H1 (cell line): ENCODE measurements around the gene ADGRV1. TPM values are rescaled to one million over a fixed set of nuclear protein-coding genes. Genes with fewer than 3 reads are reported as not detected.
"Not testable (repeated sequence)": the region's sequence is repeated elsewhere in the genome, so short reads cannot be mapped to it uniquely, and the experiment has no call there.

Experiments used
- CTCF ChIA-PET: fragments of 300-600 bp; sonication (Branson Sonifier 250); formaldehyde crosslinking; loops from one replicate; lab custom pipeline; 2021; ENCODE audit not compliant: partially characterized antibody; lab: Charles Lee
- POLR2A ChIA-PET: fragments of 300-600 bp; sonication (Branson Sonifier 250); formaldehyde crosslinking; loops from one replicate; lab custom pipeline; 2021; ENCODE audit warnings: inconsistent platforms; ENCODE audit not compliant: partially characterized antibody; lab: Charles Lee
- DNase-seq, 2 experiments: peaks; one replicate each; pipeline versions ENCODE4 v3.0.0 to v3.0.0-alpha.2; 2010 to 2022; ENCODE audit warnings: low spot score in 2 of 2, low read depth in 1 of 2, mixed read lengths in 1 of 2
- FAIRE-seq: peaks from 2 replicates; lab custom pipeline; 2011; peaks lifted over from hg19 to GRCh38; lab: Jason Lieb, UNC
- H2AFZ ChIP-seq: 2 replicates; pipeline ENCODE4 v1.8.1; 2012; ENCODE audit warnings: low read length, inconsistent platforms
- H2AK5ac ChIP-seq: 2 replicates; pipeline ENCODE4 v1.6.1; 2013; ENCODE audit warnings: low read depth, low read length
- H2BK120ac ChIP-seq: replicated peaks from 2 replicates; pipeline ENCODE3; 2013; ENCODE audit warnings: low read depth, low read length, inconsistent platforms
- H2BK12ac ChIP-seq: 2 replicates; pipeline ENCODE4 v1.6.1; 2013; ENCODE audit warnings: low read depth, low read length
- H2BK15ac ChIP-seq: 2 replicates; pipeline ENCODE4 v1.6.1; 2013; ENCODE audit warnings: low read length
- H2BK20ac ChIP-seq: 2 replicates; pipeline ENCODE4 v1.6.1; 2013; ENCODE audit warnings: low read length
- H2BK5ac ChIP-seq: 2 replicates; pipeline ENCODE4 v1.6.1; 2013; ENCODE audit warnings: low read depth, low read length
- H3K14ac ChIP-seq: 2 replicates; pipeline ENCODE4 v1.6.1; 2013; ENCODE audit warnings: inconsistent platforms; ENCODE audit not compliant: insufficient read length
- H3K18ac ChIP-seq: 2 replicates; pipeline ENCODE4 v1.6.1; 2013; ENCODE audit warnings: low read length; ENCODE audit errors: extremely low read depth
- H3K23ac ChIP-seq: 2 replicates; pipeline ENCODE4 v1.6.1; 2013; ENCODE audit warnings: inconsistent platforms; ENCODE audit not compliant: insufficient read length
- H3K23me2 ChIP-seq: 2 replicates; pipeline ENCODE4 v1.6.1; 2013; ENCODE audit warnings: low read depth, low read length
- H3K27ac ChIP-seq: 2 replicates; pipeline ENCODE4 v1.6.1; 2011; ENCODE audit warnings: low read depth, low read length, inconsistent platforms
- H3K27me3 ChIP-seq, 4 experiments: replicated peaks in 1 of 4; 1 replicate in 1 of 4; 2 replicates in 3 of 4; pipeline versions ENCODE4 v1.6.1 to v1.8.1; 2011 to 2013; ENCODE audit warnings: low read length in 3 of 4, mild to moderate bottlenecking in 3 of 4, inconsistent platforms in 2 of 4, mixed read lengths in 2 of 4, moderate library complexity in 1 of 4; ENCODE audit not compliant: control insufficient read depth in 3 of 4, insufficient read depth in 3 of 4; ENCODE audit errors: extremely low read depth in 1 of 4
- H3K36me3 ChIP-seq, 4 experiments: 2 replicates each; pipeline versions ENCODE4 v1.6.1 to v1.8.1; 2011 to 2013; ENCODE audit warnings: mild to moderate bottlenecking in 4 of 4, low read length in 3 of 4, moderate library complexity in 2 of 4, control low read depth in 1 of 4, inconsistent platforms in 1 of 4; ENCODE audit not compliant: insufficient read depth in 4 of 4, control insufficient read depth in 2 of 4
- H3K4ac ChIP-seq: replicated peaks from 2 replicates; pipeline ENCODE3; 2013; ENCODE audit warnings: low read length, low read depth, mixed read lengths, inconsistent platforms; ENCODE audit not compliant: insufficient read length
- H3K4me1 ChIP-seq, 4 experiments: replicated peaks in 1 of 4; 1 replicate in 1 of 4; 2 replicates in 3 of 4; pipeline versions ENCODE4 v1.6.1 to v1.8.1; 2011 to 2013; ENCODE audit warnings: low read length in 3 of 4, inconsistent platforms in 2 of 4, mixed read lengths in 1 of 4; ENCODE audit not compliant: insufficient read depth in 4 of 4, control insufficient read depth in 3 of 4
- H3K4me2 ChIP-seq, 2 experiments: 2 replicates each; pipeline versions ENCODE4 v1.6.1 to v1.8.1; 2011 to 2013; ENCODE audit warnings: low read depth in 2 of 2, low read length in 2 of 2, control low read depth in 1 of 2, inconsistent platforms in 1 of 2, mild to moderate bottlenecking in 1 of 2; ENCODE audit not compliant: insufficient read depth in 1 of 2
- H3K4me3 ChIP-seq, 4 experiments: fragments of 200-600, 300-600 bp in 1 of 4; sonication (generic), shearing (Covaris generic), sonication (Bioruptor Twin) in 1 of 4; 2 replicates each; pipeline versions ENCODE4 v1.5.1 to v1.8.1; 2011 to 2016; ENCODE audit warnings: low read length in 4 of 4, low read depth in 3 of 4, control low read depth in 2 of 4, inconsistent platforms in 2 of 4, mild to moderate bottlenecking in 2 of 4, mixed read lengths in 1 of 4, moderate library complexity in 1 of 4; ENCODE audit not compliant: insufficient read depth in 2 of 4; ENCODE audit errors: extremely low read depth in 1 of 4
- H3K56ac ChIP-seq: replicated peaks from 2 replicates; pipeline ENCODE3; 2013; ENCODE audit warnings: low read depth, mild to moderate bottlenecking, mixed read lengths, low read length, inconsistent platforms; ENCODE audit not compliant: insufficient read length
- H3K79me1 ChIP-seq: 2 replicates; pipeline ENCODE4 v1.6.1; 2013; ENCODE audit warnings: low read depth, low read length, control low read depth
- H3K79me2 ChIP-seq, 2 experiments: 2 replicates each; pipeline versions ENCODE4 v1.6.1 to v1.8.1; 2012 to 2013; ENCODE audit warnings: low read length in 2 of 2, mild to moderate bottlenecking in 2 of 2, inconsistent platforms in 1 of 2; ENCODE audit not compliant: insufficient read depth in 2 of 2, control insufficient read depth in 1 of 2
- H3K9ac ChIP-seq, 4 experiments: replicated peaks in 1 of 4; 1 replicate in 1 of 4; 2 replicates in 3 of 4; pipeline versions ENCODE4 v1.6.1 to v1.8.1; 2011 to 2013; ENCODE audit warnings: low read depth in 3 of 4, low read length in 3 of 4, control low read depth in 2 of 4, mild to moderate bottlenecking in 2 of 4, moderate library complexity in 2 of 4, inconsistent platforms in 1 of 4; ENCODE audit errors: extremely low read depth in 1 of 4
- H3K9me3 ChIP-seq, 2 experiments: 2 replicates each; pipeline versions ENCODE4 v1.6.1 to v1.8.1; 2012 to 2013; ENCODE audit warnings: mild to moderate bottlenecking in 2 of 2, moderate library complexity in 2 of 2, control low read depth in 1 of 2, inconsistent platforms in 1 of 2, low read depth in 1 of 2, low read length in 1 of 2, mixed read lengths in 1 of 2; ENCODE audit not compliant: insufficient read depth in 2 of 2
- H4K20me1 ChIP-seq, 2 experiments: replicated peaks in 1 of 2; 2 replicates each; pipeline versions ENCODE3 to v1.8.1; 2011 to 2013; ENCODE audit warnings: inconsistent platforms in 2 of 2, low read length in 2 of 2, mild to moderate bottlenecking in 1 of 2; ENCODE audit not compliant: insufficient read depth in 2 of 2, control insufficient read depth in 1 of 2
- H4K5ac ChIP-seq: 2 replicates; pipeline ENCODE4 v1.6.1; 2013; ENCODE audit warnings: low read length, low read depth, mixed read lengths, inconsistent platforms; ENCODE audit not compliant: insufficient read length
- H4K8ac ChIP-seq: 2 replicates; pipeline ENCODE4 v1.8.0; 2013; ENCODE audit warnings: mild to moderate bottlenecking, moderate library complexity, low read length, inconsistent platforms; ENCODE audit not compliant: insufficient read depth; ENCODE audit errors: extremely low read depth
- H4K91ac ChIP-seq: replicated peaks from 2 replicates; pipeline ENCODE3; 2013; ENCODE audit warnings: low read length, mixed read lengths, inconsistent platforms; ENCODE audit not compliant: insufficient read length
- RAD21 ChIP-seq, 2 experiments: IDR thresholded peaks in 1 of 2; conservative IDR thresholded peaks in 1 of 2; 2 replicates each; pipeline ENCODE4 v1.6.1; 2011; ENCODE audit warnings: low read depth in 2 of 2, low read length in 2 of 2, improper control_type of control experiment in 1 of 2, inconsistent platforms in 1 of 2, mild to moderate bottlenecking in 1 of 2, moderate library complexity in 1 of 2
- SIX5 ChIP-seq: IDR thresholded peaks from 2 replicates; pipeline ENCODE4 v1.6.1; 2011; ENCODE audit warnings: mild to moderate bottlenecking, low read depth, low read length
- WGBS, 2 experiments: shearing (Covaris generic) in 1 of 2; methylation state at CpG; one replicate each; pipeline versions ENCODE4 v1.1.6 to v1.1.7; 2013 to 2015; ENCODE audit warnings: low lambda C conversion rate in 2 of 2, mixed read lengths in 2 of 2, inconsistent platforms in 1 of 2, low coverage in 1 of 2, missing lambda C conversion rate in 1 of 2; ENCODE audit not compliant: insufficient replicate concordance in 2 of 2, insufficient coverage in 1 of 2, insufficient read length in 1 of 2; ENCODE audit errors: extremely low coverage in 1 of 2, missing lambda C conversion rate in 1 of 2; 5-methylcytosine and 5-hydroxymethylcytosine counted together
- polyA plus RNA-seq, 7 experiments: library from polyadenylated mRNA; depleted of rRNA in 3 of 7; stranded (reverse) in 5 of 7; unstranded in 2 of 7; fragments of >200 nt in 5 of 7; fragments of 200-250 nt in 2 of 7; gene quantifications; 1 replicate in 5 of 7; 2 replicates in 1 of 7; 4 replicates in 1 of 7; pipeline versions ENCODE4 v1.2.1 to v1.2.3, GENCODE V29; 2011 to 2013; ENCODE audit warnings: missing spikeins in 2 of 7, mixed read lengths in 2 of 7
- total RNA-seq: library from RNA; stranded (reverse); fragmentation: NEBNext Ultra II Directional; extraction: Animal tissue kit (Norgen Biotek cat#: 25700); gene quantifications from 2 replicates; pipeline ENCODE4 v1.2.1, GENCODE V29; 2021

ADGRV1 gene
- total and polyA plus RNA-seq, 2 of the 8 experiments (the other 6 are each of a cell fraction or from before 2014, with no cell fraction given): 53.1 to 62.2 TPM

GRCh38 chr5:91049800-91050199 lies 491.2 kb downstream of the ADGRV1 start (continued):
- TF ChIP-seq RAD21 (IDR thresholded peaks at IDR 0.05 in 1 of 2, conservative IDR thresholded peaks at IDR 0.05 in 1 of 2; ENCODE audit: low read depth in 2 of 2, low read length in 2 of 2) (no peak), SIX5 (no peak)

GRCh38 chr5:91052411-91052810 lies 493.8 kb downstream of the ADGRV1 start:
- FAIRE-seq, H2BK120ac ChIP-seq, H3K18ac ChIP-seq, H3K14ac ChIP-seq, H3K79me1 ChIP-seq, H2BK12ac ChIP-seq, H3K9me3 ChIP-seq, H4K8ac ChIP-seq, H3K79me2 ChIP-seq, H4K5ac ChIP-seq, H3K56ac ChIP-seq, H2BK5ac ChIP-seq, H3K23me2 ChIP-seq, H2BK15ac ChIP-seq, H3K4me2 ChIP-seq, H3K4me1 ChIP-seq, H3K27ac ChIP-seq, H3K36me3 ChIP-seq, H2BK20ac ChIP-seq, H4K20me1 ChIP-seq, DNase-seq, H3K4me3 ChIP-seq, H2AK5ac ChIP-seq, H3K23ac ChIP-seq, H3K9ac ChIP-seq, H4K91ac ChIP-seq, CTCF ChIA-PET, H3K27me3 ChIP-seq, H2AFZ ChIP-seq, H3K4ac ChIP-seq: not testable (repeated sequence)
- POLR2A ChIA-PET: interaction anchor here (1.2 kb wide), 1 partner anchor 11 kb away, joined by 4 read pairs; no protein-coding TSS in a partner anchor
- WGBS, 2 experiments: 93% methylated on average over 8 of the region's 8 CpGs; no CpG with 5 or more reads in 1 of the 2 experiments
